ENCODE measurements around the gene PRKCE.

- TF ChIP-seq CTCF (IDR thresholded peaks at IDR 0.05) (no peak), POLR2A (IDR thresholded peaks at IDR 0.05) (no peak)
Measured at GRCh38 chr2:46174345-46175170, 523.1 kb downstream of the PRKCE start.
